ENCODE measurements around the gene SPATA3.

Gene SPATA3

GRCh38 chr2:231052494-231053451, 56.9 kb downstream of the SPATA3 start (continued):
- TF ChIP-seq PRDM10 (tag by site-specific recombination; IDR thresholded peaks at IDR 0.05), result peak; percentile 46
- TF ChIP-seq ZNF664 (tag by site-specific recombination; IDR thresholded peaks at IDR 0.05), result peak; percentile 71
- 0 out of 2 replicates have a peak, but pooled peaks have one; percentile 17 for TF ChIP-seq GLIS1 (tag by site-specific recombination; IDR thresholded peaks at IDR 0.05)
- peak; percentile 38; the same call in 1 of the 2 replicates for TF ChIP-seq ZNF335 (tag by site-specific recombination; conservative IDR thresholded peaks at IDR 0.05)
- no peak for TF ChIP-seq ZNF10 (tag by site-specific recombination; IDR thresholded peaks at IDR 0.05)
- TF ChIP-seq ZBTB20 (tag by site-specific recombination; IDR thresholded peaks at IDR 0.05), result peak; percentile 88

- ChIA-PET CTCF (interaction anchor here (1.4 to 2.1 kb wide), 3 partner anchors 9 to 95 kb away, joined by 3 to 6 read pairs (median 5); no protein-coding TSS in a partner anchor), POLR2A (no interaction called here)
- H3K27ac ChIP-seq (ENCODE audit: extremely low read depth, low read depth, low read length), result no peak overlapping the region
- TF ChIP-seq ZNF792 (tag by site-specific recombination; IDR thresholded peaks at IDR 0.05), result no peak
- TF ChIP-seq ZBTB48 (tag by site-specific recombination; IDR thresholded peaks at IDR 0.05), result no peak
- no peak for TF ChIP-seq ZNF548 (tag by site-specific recombination; IDR thresholded peaks at IDR 0.05)
- no peak for TF ChIP-seq ZSCAN18 (tag by site-specific recombination; IDR thresholded peaks at IDR 0.05)
- TF ChIP-seq ZNF114 (tag by site-specific recombination; IDR thresholded peaks at IDR 0.05), result no peak
- no peak for TF ChIP-seq ZNF707 (tag by site-specific recombination; IDR thresholded peaks at IDR 0.05)
- no peak for TF ChIP-seq ZNF416 (tag by site-specific recombination; IDR thresholded peaks at IDR 0.05)
- TF ChIP-seq ZNF777 (tag by site-specific recombination; IDR thresholded peaks at IDR 0.05; ENCODE audit: borderline replicate concordance), result no peak
- TF ChIP-seq ZNF560 (tag by site-specific recombination; IDR thresholded peaks at IDR 0.05; ENCODE audit: borderline replicate concordance), result no peak
- no peak for TF ChIP-seq ZNF280D (tag by site-specific recombination; IDR thresholded peaks at IDR 0.05)
- no peaks in the 10 kb centered on the region for H3K36me3 ChIP-seq (ENCODE audit: control insufficient read depth in 2 of 2, insufficient read depth in 1 of 2, low read length in 2 of 2)
- H3K4me1 ChIP-seq (ENCODE audit: control insufficient read depth, insufficient read depth, low read length), result peaks cover 4% of the 10 kb centered on the region; the same call in 1 of the 2 replicates
- H3K9me3 ChIP-seq (ENCODE audit: control insufficient read depth, insufficient read depth, low read depth, low read length), result no peaks in the 10 kb centered on the region
- no peak overlapping the region for H3K4me3 ChIP-seq (ENCODE audit: low read depth, low read length)
Measured at GRCh38 chr2:231053846-231054245, 57.9 kb downstream of the SPATA3 start.

Data from HEK293 (cell line).